Mucosa of rectum (tissue), 2 donors: Measurements from ENCODE around the gene NTHL1.

ENCODE experiments used
- H3K27ac ChIP-seq, 2 donors: one replicate each; pipeline ENCODE4 v1.7.0; 2013; ENCODE audit warnings: inconsistent platforms in 2 of 2, low read depth in 2 of 2, low read length in 2 of 2
- H3K27me3 ChIP-seq, 2 donors: one replicate each; pipeline ENCODE4 v1.7.0; 2013; ENCODE audit warnings: low read length in 2 of 2; ENCODE audit not compliant: control insufficient read depth in 2 of 2, insufficient read depth in 2 of 2
- H3K36me3 ChIP-seq, 2 donors: one replicate each; pipeline ENCODE4 v1.7.0; 2013; ENCODE audit warnings: low read length in 2 of 2; ENCODE audit not compliant: control insufficient read depth in 2 of 2, insufficient read depth in 2 of 2
- H3K4me1 ChIP-seq, 2 donors: one replicate each; pipeline ENCODE4 v1.7.0; 2013; ENCODE audit warnings: low read length in 2 of 2, mild to moderate bottlenecking in 1 of 2; ENCODE audit not compliant: control insufficient read depth in 2 of 2, insufficient read depth in 2 of 2
- H3K4me3 ChIP-seq, 2 donors: one replicate each; pipeline ENCODE4 v1.7.0; 2013; ENCODE audit warnings: low read length in 2 of 2
- H3K9ac ChIP-seq, 2 donors: one replicate each; pipeline ENCODE4 v1.7.0; 2013; ENCODE audit warnings: low read length in 2 of 2, low read depth in 1 of 2, mild to moderate bottlenecking in 1 of 2
- H3K9me3 ChIP-seq, 2 donors: one replicate each; pipeline ENCODE4 v1.7.0; 2013; ENCODE audit warnings: low read length in 2 of 2; ENCODE audit not compliant: control insufficient read depth in 2 of 2
- donor health status: healthy.
- donor health status: Normal muscosa, but diverticular disease.

The NTHL1 gene

DNA sequence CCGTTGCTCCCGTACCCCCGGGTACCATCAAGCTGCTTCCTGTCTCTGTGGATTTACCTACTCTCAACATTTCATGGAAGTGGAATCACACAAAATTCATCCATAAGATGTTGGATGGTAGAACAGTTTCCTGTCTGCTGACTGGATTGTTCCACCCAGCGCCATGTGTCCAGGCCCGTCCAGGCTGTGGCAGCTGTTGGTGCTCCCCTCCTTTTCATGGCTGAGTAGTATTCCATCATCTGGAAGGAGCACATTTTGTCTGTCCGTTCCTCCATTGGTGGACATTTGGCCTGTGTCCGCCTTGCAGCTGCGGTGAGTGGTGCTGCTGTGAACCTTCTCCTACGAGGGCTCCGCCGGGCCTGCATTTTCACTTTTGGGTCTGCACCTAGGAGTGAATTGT lies 18.5 kb upstream of the NTHL1 start:
- Histone ChIP-seq H3K9me3 (no peaks in the 10 kb centered on the region), H3K27ac (no peak overlapping the region), H3K9ac (no peak overlapping the region), H3K4me1 (no peaks in the 10 kb centered on the region), H3K4me3 (no peak overlapping the region), H3K27me3 (no peaks in the 10 kb centered on the region), H3K36me3 (peaks cover 59 to 64% of the 10 kb centered on the region in 2 donors)

DNA sequence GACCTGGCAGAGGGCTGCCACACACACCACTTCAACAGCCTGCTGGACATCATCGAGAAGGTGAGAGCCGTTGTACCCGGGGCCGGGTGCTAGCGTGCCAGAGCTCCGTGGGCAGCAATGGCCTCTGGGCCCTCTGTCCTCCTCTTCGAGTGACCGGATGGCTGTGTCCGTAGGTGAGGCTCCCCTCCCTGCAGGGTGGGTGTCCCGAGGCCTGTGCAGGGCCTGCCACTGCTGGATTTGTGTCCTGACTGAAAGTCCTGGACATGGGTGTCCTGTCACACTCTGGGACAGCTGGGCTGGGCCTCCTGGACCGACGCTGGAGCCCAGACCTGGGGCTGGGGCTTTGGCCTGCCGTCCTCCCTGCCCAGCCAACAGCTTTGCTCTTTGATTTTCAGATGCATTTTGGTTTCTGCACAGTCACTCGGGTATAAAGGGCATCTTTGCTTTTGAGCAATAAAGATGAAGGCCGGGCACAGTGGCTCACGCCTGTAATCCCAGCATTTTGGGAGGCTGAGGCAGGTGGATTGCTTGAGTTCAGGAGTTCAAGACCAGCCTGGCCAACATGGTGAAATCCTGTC lies 16.8 kb upstream of the NTHL1 start:
- Histone ChIP-seq H3K27ac (no peak overlapping the region), H3K9ac (no peak overlapping the region), H3K36me3 (peaks cover 58 to 63% of the 10 kb centered on the region in 2 donors), H3K4me1 (no peaks in the 10 kb centered on the region), H3K4me3 (no peak overlapping the region), H3K27me3 (no peaks in the 10 kb centered on the region), H3K9me3 (no peaks in the 10 kb centered on the region)

DNA sequence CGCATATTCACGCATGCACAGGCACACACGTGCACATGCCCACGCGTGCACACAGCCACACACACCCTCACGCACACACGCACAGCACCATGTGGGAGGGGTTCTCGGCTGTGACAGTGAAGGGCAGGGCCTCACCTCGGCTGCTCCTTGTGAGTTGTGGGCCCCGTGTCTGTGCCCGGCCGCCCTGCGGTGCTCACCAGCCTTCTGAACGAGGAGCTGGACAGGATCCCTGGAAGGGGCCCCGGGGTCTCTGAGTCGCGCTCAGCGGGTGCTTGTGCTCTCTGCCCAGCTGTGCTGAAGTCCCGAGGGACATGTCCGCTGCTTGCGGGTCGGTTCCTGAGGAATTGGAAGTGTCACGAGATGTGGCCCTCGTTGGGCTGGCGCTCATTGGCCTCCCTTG lies 16.2 kb upstream of the NTHL1 start:
- Histone ChIP-seq H3K36me3 (peaks cover 56 to 60% of the 10 kb centered on the region in 2 donors), H3K27me3 (no peaks in the 10 kb centered on the region), H3K4me1 (no peaks in the 10 kb centered on the region), H3K9me3 (no peaks in the 10 kb centered on the region), H3K27ac (no peak overlapping the region), H3K9ac (no peak overlapping the region), H3K4me3 (no peak overlapping the region)

DNA sequence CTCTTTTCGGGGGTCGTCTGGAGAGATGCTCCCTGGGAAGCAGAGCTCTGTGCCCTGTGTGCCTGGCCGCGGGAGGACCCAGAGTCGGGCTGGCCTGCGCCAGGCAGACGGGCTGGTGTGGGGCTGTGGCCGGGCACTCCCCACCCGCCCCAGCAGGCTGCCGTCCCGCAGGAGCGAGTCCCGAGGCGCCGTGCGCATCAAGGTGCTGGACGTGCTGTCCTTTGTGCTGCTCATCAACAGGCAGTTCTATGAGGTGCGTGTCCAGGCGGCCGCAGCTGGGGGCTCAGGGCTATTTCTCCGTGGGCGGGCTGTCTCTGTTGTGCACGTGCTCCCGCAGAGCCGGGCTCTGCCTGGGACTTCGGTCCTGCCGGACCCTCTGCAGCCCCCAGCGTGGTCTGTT lies 15.2 kb upstream of the NTHL1 start:
- H3K27me3 ChIP-seq, result no peaks in the 10 kb centered on the region
- H3K9me3 ChIP-seq, result no peaks in the 10 kb centered on the region
- no peak overlapping the region for H3K9ac ChIP-seq
- no peak overlapping the region for H3K27ac ChIP-seq
- H3K4me3 ChIP-seq, result no peak overlapping the region
- H3K4me1 ChIP-seq, result no peaks in the 10 kb centered on the region
- peaks cover 54% of the 10 kb centered on the region in 2 donors for H3K36me3 ChIP-seq

DNA sequence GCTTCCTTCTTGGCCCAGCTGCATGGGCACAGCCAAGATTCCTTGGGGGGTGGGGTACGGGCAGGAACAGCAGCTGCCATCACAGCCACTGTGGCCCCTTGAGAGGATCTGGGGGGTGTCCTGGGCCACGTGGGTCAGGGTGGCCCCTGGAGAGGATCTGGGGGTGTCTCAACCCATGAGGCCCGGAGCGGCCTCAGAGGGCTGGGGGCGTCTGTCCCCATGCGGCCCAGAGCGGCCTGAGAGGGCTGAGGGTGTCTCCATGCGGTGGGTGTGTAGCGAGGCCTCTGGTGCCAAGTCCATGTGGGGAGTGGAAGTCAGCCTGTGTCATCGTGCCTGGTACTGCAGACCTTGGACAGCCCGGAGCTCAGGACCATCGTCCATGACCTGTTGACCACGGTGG lies 13.9 kb upstream of the NTHL1 start:
- H3K36me3 ChIP-seq, result peaks cover 56 to 57% of the 10 kb centered on the region in 2 donors
- no peaks in the 10 kb centered on the region for H3K4me1 ChIP-seq
- H3K9me3 ChIP-seq, result no peaks in the 10 kb centered on the region
- no peak overlapping the region for H3K9ac ChIP-seq
- no peaks in the 10 kb centered on the region for H3K27me3 ChIP-seq
- no peak overlapping the region for H3K4me3 ChIP-seq
- no peak overlapping the region for H3K27ac ChIP-seq

DNA sequence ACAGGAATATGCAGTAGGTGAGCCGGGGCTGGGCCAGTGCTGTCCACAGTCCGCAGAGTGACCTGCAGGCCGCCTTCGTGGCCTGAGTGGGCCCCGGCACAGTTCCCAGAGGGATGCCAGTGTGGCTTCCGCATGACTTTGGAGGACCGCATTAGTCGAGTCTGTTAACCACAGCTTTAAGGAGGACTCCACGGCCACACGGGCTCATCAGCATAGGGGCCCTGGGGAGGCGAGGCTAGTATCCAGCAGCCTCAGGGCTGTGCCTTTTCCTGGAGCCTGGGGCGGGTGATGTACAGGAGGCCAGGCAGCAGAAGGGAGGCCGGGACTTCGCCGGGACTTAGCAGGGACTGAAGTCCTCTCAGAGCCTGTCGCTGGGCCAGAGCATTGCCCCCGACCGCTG lies 13.4 kb upstream of the NTHL1 start:
- H3K27me3 ChIP-seq, result no peaks in the 10 kb centered on the region
- no peaks in the 10 kb centered on the region for H3K4me1 ChIP-seq
- no peak overlapping the region for H3K27ac ChIP-seq
- no peaks in the 10 kb centered on the region for H3K9me3 ChIP-seq
- H3K4me3 ChIP-seq, result no peak overlapping the region
- no peak overlapping the region for H3K9ac ChIP-seq
- peaks cover 54 to 57% of the 10 kb centered on the region in 2 donors for H3K36me3 ChIP-seq

DNA sequence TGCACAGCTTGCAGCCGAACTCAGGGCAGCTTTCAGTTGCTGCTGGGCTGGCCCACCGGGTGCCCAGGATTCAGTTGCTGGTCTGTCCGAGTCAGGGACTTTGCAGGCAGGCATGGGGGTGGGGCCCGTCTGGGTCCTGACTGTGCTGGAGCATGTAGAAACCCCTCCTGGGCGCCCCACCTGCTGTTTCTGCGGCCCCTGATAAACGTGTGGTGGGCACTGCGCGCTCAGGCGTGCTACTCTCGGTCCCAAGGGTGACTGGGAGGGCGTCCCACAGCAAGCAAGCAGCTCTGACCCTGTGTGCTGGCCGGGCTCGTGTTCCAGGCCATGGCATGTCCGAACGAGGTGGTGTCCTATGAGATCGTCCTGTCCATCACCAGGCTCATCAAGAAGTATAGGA lies 12.7 kb upstream of the NTHL1 start:
- peaks cover 0 to under 1% of the 10 kb centered on the region in 2 donors for H3K4me1 ChIP-seq
- H3K4me3 ChIP-seq, result no peak overlapping the region
- H3K36me3 ChIP-seq, result peaks cover 47 to 50% of the 10 kb centered on the region in 2 donors
- no peaks in the 10 kb centered on the region for H3K27me3 ChIP-seq
- H3K27ac ChIP-seq, result no peak overlapping the region
- H3K9me3 ChIP-seq, result no peaks in the 10 kb centered on the region
- no peak overlapping the region for H3K9ac ChIP-seq

DNA sequence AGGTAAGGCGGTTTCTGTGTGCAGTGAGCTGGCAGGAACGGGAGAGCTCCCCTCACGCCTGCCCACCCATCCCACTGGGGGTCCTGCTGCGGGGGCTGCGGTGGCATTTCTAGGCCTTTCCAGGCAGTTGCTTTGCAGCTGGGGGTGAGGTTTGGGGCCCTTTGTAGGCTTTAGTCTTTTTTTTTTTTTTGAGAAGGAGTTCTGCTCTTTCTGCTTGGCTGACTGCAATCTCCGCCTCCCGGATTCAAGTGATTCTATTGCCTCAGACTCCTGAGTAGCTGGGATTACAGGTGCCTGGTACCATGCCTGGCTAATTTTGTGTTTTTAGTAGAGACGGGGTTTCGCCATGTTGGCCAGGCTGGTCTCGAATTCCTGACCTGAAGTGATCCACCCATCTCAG lies 11.2 kb upstream of the NTHL1 start:
- Histone ChIP-seq H3K4me3 (no peak overlapping the region), H3K27ac (no peak overlapping the region), H3K36me3 (peaks cover 39 to 43% of the 10 kb centered on the region in 2 donors), H3K4me1 (peaks cover 8 to 14% of the 10 kb centered on the region in 2 donors), H3K9me3 (no peaks in the 10 kb centered on the region), H3K27me3 (no peaks in the 10 kb centered on the region), H3K9ac (no peak overlapping the region)

DNA sequence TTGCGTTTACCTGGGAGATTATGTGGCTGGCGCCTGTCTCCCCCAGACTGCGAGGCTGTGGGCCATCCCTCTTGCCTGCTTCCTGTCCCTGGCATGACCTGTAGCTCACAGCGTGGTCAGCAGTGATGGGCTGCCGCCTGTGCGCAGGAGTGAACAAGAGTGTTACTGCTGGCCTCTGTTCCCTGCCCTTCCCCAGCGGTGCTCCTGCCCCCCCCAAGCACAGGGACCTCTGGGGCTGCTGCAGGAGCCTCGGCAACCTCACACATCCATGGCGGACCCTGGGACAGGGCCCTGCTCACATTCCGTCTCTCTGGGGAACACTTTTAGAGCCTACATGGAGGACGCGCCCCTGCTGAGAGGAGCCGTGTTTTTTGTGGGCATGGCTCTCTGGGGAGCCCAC lies 10.8 kb upstream of the NTHL1 start:
- H3K9me3 ChIP-seq, result no peaks in the 10 kb centered on the region
- H3K27ac ChIP-seq, result no peak overlapping the region
- H3K27me3 ChIP-seq, result no peaks in the 10 kb centered on the region
- no peak overlapping the region for H3K4me3 ChIP-seq
- no peak overlapping the region for H3K9ac ChIP-seq
- peaks cover 8 to 14% of the 10 kb centered on the region in 2 donors for H3K4me1 ChIP-seq
- H3K36me3 ChIP-seq, result peaks cover 42 to 43% of the 10 kb centered on the region in 2 donors

DNA sequence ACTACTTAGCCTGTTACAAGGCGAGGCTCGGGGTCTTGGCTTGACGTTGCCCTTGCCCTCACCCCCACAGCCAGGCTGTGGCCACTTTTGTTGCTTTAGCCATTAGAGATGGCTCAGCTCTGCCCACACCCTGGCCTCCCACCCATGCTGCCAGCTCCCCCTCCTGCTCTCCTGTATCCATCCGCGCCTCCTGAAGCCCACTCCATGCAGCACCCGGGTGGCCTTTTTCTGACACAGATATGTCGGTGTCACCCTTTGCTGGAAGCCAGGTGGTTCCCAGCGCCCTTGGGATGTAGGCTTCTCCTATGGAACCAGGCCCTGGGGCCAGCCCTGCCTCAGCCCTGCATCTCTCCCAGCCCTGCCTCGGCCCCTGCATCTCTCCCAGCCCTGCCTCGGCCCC lies 9.8 kb upstream of the NTHL1 start:
- H3K27ac ChIP-seq, result no peak overlapping the region
- H3K36me3 ChIP-seq, result peaks cover 39 to 44% of the 10 kb centered on the region in 2 donors

More for the DNA sequence above, 9.8 kb upstream of the NTHL1 start:
- H3K27me3 ChIP-seq, result no peaks in the 10 kb centered on the region
- no peak overlapping the region for H3K9ac ChIP-seq
- no peak overlapping the region for H3K4me3 ChIP-seq
- H3K9me3 ChIP-seq, result no peaks in the 10 kb centered on the region
- H3K4me1 ChIP-seq, result peaks cover 8 to 14% of the 10 kb centered on the region in 2 donors
